ENCODE data around the gene TLR8. TPM values are rescaled to one million over a fixed set of nuclear protein-coding genes. Genes with fewer than 3 reads are reported as not detected.

TLR8 gene
- total and polyA plus RNA-seq, 2 experiments from 2014 or later = not detected

DNA sequence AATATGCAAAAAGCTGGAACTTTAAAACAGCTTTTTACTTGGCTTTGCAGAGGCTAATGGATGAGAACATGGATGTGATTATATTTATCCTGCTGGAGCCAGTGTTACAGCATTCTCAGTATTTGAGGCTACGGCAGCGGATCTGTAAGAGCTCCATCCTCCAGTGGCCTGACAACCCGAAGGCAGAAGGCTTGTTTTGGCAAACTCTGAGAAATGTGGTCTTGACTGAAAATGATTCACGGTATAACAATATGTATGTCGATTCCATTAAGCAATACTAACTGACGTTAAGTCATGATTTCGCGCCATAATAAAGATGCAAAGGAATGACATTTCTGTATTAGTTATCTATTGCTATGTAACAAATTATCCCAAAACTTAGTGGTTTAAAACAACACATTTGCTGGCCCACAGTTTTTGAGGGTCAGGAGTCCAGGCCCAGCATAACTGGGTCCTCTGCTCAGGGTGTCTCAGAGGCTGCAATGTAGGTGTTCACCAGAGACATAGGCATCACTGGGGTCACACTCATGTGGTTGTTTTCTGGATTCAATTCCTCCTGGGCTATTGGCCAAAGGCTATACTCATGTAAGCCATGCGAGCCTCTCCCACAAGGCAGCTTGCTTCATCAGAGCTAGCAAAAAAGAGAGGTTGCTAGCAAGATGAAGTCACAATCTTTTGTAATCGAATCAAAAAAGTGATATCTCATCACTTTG lies 15.6 kb downstream of the TLR8 start (continued):
- TF ChIP-seq ZNF462 (CRISPR knock-in tag; IDR thresholded peaks at IDR 0.05) = no peak

- ATAC-seq = no peak
- Mint-ChIP-seq H3K4me1 (no peaks in the 10 kb centered on the region), H3K9me3 (no peaks in the 10 kb centered on the region; the same call in 2 of the 3 replicates), H3K27me3 (ENCODE audit: insufficient read depth, low read depth, poor library complexity) (no peaks in the 10 kb centered on the region), H3K27ac (no peak overlapping the region), H3K4me3 (no peak overlapping the region), H3K36me3 (ENCODE audit: low read depth) (no peaks in the 10 kb centered on the region; the same call in 2 of the 3 replicates)
- Histone ChIP-seq H3K9me2 (ENCODE audit: insufficient read depth) (no peaks in the 10 kb centered on the region), H3K79me2 (replicated peaks; ENCODE audit: insufficient read depth) (no peaks in the 10 kb centered on the region), H3F3A (replicated peaks; ENCODE audit: low read depth) (no peaks in the 10 kb centered on the region), H3K27me3 (ENCODE audit: insufficient read depth) (no peaks in the 10 kb centered on the region), H3K36me3 (ENCODE audit: insufficient read depth) (no peaks in the 10 kb centered on the region), H3K4me3 (no peak overlapping the region), H3K4me2 (no peak overlapping the region), H2AFZ (no peak overlapping the region), H3K27ac (ENCODE audit: low read depth) (no peak overlapping the region), H3K4me1 (ENCODE audit: insufficient read depth) (no peaks in the 10 kb centered on the region), H4K20me1 (replicated peaks; ENCODE audit: insufficient read depth) (no peaks in the 10 kb centered on the region)
- no peak for DNase-seq (ENCODE audit: low spot score)
- TF ChIP-seq EZH2phosphoT487 (IDR thresholded peaks at IDR 0.05; ENCODE audit: unreplicated experiment) (no peak), NANOG (IDR thresholded peaks at IDR 0.05; ENCODE audit: borderline replicate concordance) (no peak), ZNF114 (CRISPR knock-in tag; IDR thresholded peaks at IDR 0.05) (no peak), ZNF331 (CRISPR knock-in tag; IDR thresholded peaks at IDR 0.05; ENCODE audit: low read depth) (no peak), STAT1 (IDR thresholded peaks at IDR 0.05; ENCODE audit: unreplicated experiment) (no peak), ZNF462 (CRISPR knock-in tag; IDR thresholded peaks at IDR 0.05) (no peak), POLR2AphosphoS5 (IDR thresholded peaks at IDR 0.05; ENCODE audit: low read depth) (no peak)
- TF ChIP-seq, protein P1, sequence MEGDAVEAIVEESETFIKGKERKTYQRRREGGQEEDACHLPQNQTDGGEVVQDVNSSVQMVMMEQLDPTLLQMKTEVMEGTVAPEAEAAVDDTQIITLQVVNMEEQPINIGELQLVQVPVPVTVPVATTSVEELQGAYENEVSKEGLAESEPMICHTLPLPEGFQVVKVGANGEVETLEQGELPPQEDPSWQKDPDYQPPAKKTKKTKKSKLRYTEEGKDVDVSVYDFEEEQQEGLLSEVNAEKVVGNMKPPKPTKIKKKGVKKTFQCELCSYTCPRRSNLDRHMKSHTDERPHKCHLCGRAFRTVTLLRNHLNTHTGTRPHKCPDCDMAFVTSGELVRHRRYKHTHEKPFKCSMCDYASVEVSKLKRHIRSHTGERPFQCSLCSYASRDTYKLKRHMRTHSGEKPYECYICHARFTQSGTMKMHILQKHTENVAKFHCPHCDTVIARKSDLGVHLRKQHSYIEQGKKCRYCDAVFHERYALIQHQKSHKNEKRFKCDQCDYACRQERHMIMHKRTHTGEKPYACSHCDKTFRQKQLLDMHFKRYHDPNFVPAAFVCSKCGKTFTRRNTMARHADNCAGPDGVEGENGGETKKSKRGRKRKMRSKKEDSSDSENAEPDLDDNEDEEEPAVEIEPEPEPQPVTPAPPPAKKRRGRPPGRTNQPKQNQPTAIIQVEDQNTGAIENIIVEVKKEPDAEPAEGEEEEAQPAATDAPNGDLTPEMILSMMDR (conservative IDR thresholded peaks at IDR 0.05; ENCODE audit: low read depth in 2 of 2) = no peak
These were observed 16.1 kb downstream of the TLR8 start for GRCh38 chrX:12922599-12922919.

Measured in GM23338 (cell line).